Sigmoid colon (tissue), 7 donors: ENCODE measurements around the gene LEFTY2. TPM values are rescaled to one million over a fixed set of nuclear protein-coding genes. Genes with fewer than 3 reads are reported as not detected.
"Not testable (repeated sequence)": the region's sequence is repeated elsewhere in the genome, so short reads cannot be mapped to it uniquely, and the experiment has no call there.

Experiments
- DNase-seq: peaks from one replicate; pipeline ENCODE4 v3.0.0-alpha.2; 2019
- H3K27ac ChIP-seq, 4 donors: fragments of 200-600 bp; sonication (generic); one replicate each; pipeline ENCODE4 v1.5.1; 2016 to 2019; ENCODE audit warnings: mild to moderate bottlenecking in 1 of 4
- H3K27me3 ChIP-seq, 3 donors: fragments of 200-600 bp; sonication (generic); one replicate each; pipeline ENCODE4 v1.5.1; 2019; ENCODE audit warnings: mild to moderate bottlenecking in 1 of 3
- H3K36me3 ChIP-seq, 4 donors: fragments of 200-600 bp; sonication (generic); one replicate each; pipeline ENCODE4 v1.5.1; 2016 to 2019
- H3K4me1 ChIP-seq, 4 donors: fragments of 200-600 bp; sonication (generic); one replicate each; pipeline ENCODE4 v1.5.1; 2017 to 2019
- H3K4me3 ChIP-seq, 4 donors: fragments of 200-600 bp; sonication (generic); one replicate each; pipeline ENCODE4 v1.5.1; 2017 to 2019; ENCODE audit warnings: mild to moderate bottlenecking in 2 of 4, moderate library complexity in 1 of 4
- H3K9me3 ChIP-seq, 4 donors: fragments of 200-600 bp in 3 of 4; sonication (generic) in 3 of 4; one replicate each; pipeline versions ENCODE4 v1.5.1 to v1.6.1; 2013 to 2019
- EP300 ChIP-seq, 4 donors: sonication (generic); formaldehyde crosslinking; IDR thresholded peaks; one replicate each; pipeline ENCODE4 v1.6.1; 2017; ENCODE audit warnings: antibody characterized with exemption in 4 of 4
- POLR2A ChIP-seq, 2 donors: fragments of 450-650 bp; IDR thresholded peaks; one replicate each; pipeline ENCODE4 v1.6.1; 2016; ENCODE audit warnings: antibody characterized with exemption in 2 of 2, mild to moderate bottlenecking in 2 of 2, moderate library complexity in 2 of 2
- POLR2AphosphoS5 ChIP-seq, 4 donors: sonication (generic); formaldehyde crosslinking; IDR thresholded peaks; one replicate each; pipeline ENCODE4 v1.6.1; 2017; ENCODE audit warnings: antibody characterized with exemption in 4 of 4
- WGBS, 2 donors: extraction: QIAGEN DNeasy Blood & Tissue Kit; methylation state at CpG; one replicate each; pipeline ENCODE4 v1.1.7; 2013; 5-methylcytosine and 5-hydroxymethylcytosine counted together
- intact Hi-C: fragments of 100-400 bp; cut with DNase I; formaldehyde crosslinking; loops from one replicate; pipeline ENCODE4 v1.15.1; 2023
- polyA plus RNA-seq, 3 donors: library from polyadenylated mRNA; stranded (reverse); fragments of 200-250 nt; gene quantifications; one replicate each; pipeline ENCODE4 v1.2.3, GENCODE V29; 2013
- total RNA-seq, 4 donors: library from RNA; depleted of rRNA; stranded (reverse); fragments of >200 nt; gene quantifications; one replicate each; pipeline ENCODE4 v1.1.0, GENCODE V29; 2016
- TF ChIP-seq, protein P1 (sequence below), 4 experiments: fragments of 450-650 bp in 3 of 4; fragments of 200-600 bp in 1 of 4; IDR thresholded peaks; one replicate each; pipeline ENCODE4 v1.5.1; 2016 to 2019; ENCODE audit warnings: antibody characterized with exemption in 4 of 4, mild to moderate bottlenecking in 3 of 4, moderate library complexity in 2 of 4
- donor health status: healthy with polysubstance abuse.
- donor health status: Bipolar disorder and iron deficiency.
- donor health status: healthy.

Gene LEFTY2
- total and polyA plus RNA-seq, 7 donors: 0.71 to 15.6 (median 3.0) TPM; not detected in 3

DNA sequence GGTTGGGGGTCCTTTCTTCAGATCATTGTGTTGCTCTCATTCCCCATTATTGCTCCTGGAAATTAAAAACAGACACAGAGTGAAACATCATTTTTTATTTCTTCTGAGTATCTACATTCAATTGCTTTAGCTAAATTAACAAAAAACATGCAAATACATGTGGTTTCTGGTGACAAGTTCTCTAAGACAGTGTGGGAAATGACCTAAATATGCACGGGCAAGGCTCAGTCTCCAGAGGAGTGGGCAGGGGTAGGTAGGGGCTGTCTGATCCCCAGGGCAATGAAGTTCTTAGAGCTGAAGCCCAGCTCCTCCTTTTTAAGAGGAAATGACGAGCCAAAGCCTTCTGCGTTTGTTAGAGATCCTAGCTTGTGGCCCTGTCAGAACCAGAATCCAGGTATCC, 4.5 kb downstream of the LEFTY2 start:
- TF ChIP-seq POLR2A (IDR thresholded peaks at IDR 0.05) (no peak), POLR2AphosphoS5 (IDR thresholded peaks at IDR 0.05) (no peak), EP300 (IDR thresholded peaks at IDR 0.05) (no peak)
- TF ChIP-seq, protein P1, sequence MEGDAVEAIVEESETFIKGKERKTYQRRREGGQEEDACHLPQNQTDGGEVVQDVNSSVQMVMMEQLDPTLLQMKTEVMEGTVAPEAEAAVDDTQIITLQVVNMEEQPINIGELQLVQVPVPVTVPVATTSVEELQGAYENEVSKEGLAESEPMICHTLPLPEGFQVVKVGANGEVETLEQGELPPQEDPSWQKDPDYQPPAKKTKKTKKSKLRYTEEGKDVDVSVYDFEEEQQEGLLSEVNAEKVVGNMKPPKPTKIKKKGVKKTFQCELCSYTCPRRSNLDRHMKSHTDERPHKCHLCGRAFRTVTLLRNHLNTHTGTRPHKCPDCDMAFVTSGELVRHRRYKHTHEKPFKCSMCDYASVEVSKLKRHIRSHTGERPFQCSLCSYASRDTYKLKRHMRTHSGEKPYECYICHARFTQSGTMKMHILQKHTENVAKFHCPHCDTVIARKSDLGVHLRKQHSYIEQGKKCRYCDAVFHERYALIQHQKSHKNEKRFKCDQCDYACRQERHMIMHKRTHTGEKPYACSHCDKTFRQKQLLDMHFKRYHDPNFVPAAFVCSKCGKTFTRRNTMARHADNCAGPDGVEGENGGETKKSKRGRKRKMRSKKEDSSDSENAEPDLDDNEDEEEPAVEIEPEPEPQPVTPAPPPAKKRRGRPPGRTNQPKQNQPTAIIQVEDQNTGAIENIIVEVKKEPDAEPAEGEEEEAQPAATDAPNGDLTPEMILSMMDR (IDR thresholded peaks at IDR 0.05): no peak
- no peaks in the 10 kb centered on the region for H3K9me3 ChIP-seq
- no peak overlapping the region for H3K4me3 ChIP-seq
- 77 to 81% methylated on average over 3 of the region's 3 CpGs for WGBS, 2 donors
- H3K4me1 ChIP-seq: peaks cover 0 to 21% (median 10%) of the 10 kb centered on the region in 4 donors
- intact Hi-C loops: no loop called here
- H3K36me3 ChIP-seq: no peaks in the 10 kb centered on the region
- no peak overlapping the region for H3K27ac ChIP-seq
- DNase-seq: no peak
- H3K27me3 ChIP-seq: no peaks in the 10 kb centered on the region

DNA sequence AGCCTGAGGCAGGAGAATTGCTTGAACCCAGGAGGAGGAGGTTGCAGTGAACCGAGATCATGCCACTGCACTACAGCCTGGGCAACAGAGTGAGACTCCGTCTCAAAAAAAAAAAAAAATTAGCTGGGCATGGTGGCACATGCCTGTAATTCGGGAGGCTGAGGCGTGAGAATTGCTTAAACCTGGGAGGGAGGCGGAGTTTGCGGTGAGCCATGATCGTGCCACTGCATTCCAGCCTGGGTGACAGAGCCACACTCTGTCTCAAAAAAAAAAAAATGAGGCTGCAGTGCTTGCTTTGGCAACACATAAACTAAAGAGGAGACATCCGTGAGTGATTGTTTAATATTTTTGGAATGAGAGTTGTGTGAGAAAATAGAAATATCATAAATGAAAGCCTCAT, 4.9 kb downstream of the LEFTY2 start:
- H3K9me3 ChIP-seq, H3K36me3 ChIP-seq, H3K27ac ChIP-seq, H3K4me3 ChIP-seq, intact Hi-C loops, H3K27me3 ChIP-seq, DNase-seq: not testable (repeated sequence)
- 84 to 90% methylated on average over 8 of the region's 8 CpGs for WGBS, 2 donors
- H3K4me1 ChIP-seq: peaks cover 0 to 16% (median 6%) of the 10 kb centered on the region in 4 donors

DNA sequence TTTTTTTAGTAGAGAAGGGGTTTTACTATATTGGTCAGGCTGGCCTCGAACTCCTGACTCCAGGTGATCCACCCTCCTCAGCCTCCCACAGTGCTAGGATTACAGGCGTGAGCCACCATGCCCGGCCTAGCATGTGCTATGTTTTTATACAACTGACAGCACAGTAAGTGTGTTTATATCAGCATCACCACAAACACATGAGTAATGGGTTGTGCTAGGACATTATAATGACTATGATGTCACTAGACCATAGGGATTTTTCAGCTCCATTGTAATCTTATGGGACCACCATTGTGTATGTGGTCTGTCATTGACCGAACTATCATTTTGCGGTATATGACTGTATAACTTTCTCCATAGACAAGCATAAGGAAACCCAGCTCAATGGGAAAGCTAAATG, 6.3 kb downstream of the LEFTY2 start:
- Histone ChIP-seq H3K9me3 (no peaks in the 10 kb centered on the region), H3K4me3 (no peak overlapping the region), H3K36me3 (no peaks in the 10 kb centered on the region), H3K27me3 (no peaks in the 10 kb centered on the region), H3K4me1 (peaks cover 0 to 3% (median 0%) of the 10 kb centered on the region in 4 donors), H3K27ac (no peak overlapping the region)
- intact Hi-C loops: no loop called here
- DNase-seq: no peak
- WGBS, 2 donors: 89 to 94% methylated on average over 5 of the region's 5 CpGs
- TF ChIP-seq POLR2A (IDR thresholded peaks at IDR 0.05) (no peak), EP300 (IDR thresholded peaks at IDR 0.05) (no peak), POLR2AphosphoS5 (IDR thresholded peaks at IDR 0.05) (no peak)
- TF ChIP-seq, protein P1 (IDR thresholded peaks at IDR 0.05): no peak

DNA sequence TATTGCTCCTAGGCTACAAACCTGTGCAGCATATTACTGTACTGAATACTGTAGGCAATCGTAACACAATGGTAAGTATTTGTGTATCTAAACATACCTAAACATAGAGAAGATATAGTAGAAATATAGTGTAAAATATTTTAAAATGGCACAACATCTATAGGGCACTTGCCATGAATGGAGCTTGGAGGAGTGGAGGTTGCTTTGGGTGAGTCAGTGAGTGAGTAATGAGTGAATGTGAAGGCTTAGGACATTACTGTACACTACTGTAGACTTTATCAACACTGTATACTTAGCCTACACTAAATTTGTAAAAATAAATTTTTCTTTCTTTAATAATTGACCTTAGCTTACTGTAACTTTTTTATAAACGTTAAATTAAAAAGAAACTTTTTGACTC, 7.9 kb downstream of the LEFTY2 start:
- no peaks in the 10 kb centered on the region for H3K4me1 ChIP-seq
- no peak overlapping the region for H3K27ac ChIP-seq
- H3K4me3 ChIP-seq: no peak overlapping the region
- no peaks in the 10 kb centered on the region for H3K36me3 ChIP-seq
- 90 to 91% methylated on average over 2 of the region's 2 CpGs for WGBS, 2 donors
- no peak for DNase-seq
- intact Hi-C loops: no loop called here
- H3K27me3 ChIP-seq: no peaks in the 10 kb centered on the region
- TF ChIP-seq EP300 (IDR thresholded peaks at IDR 0.05): no peak
- no peak for TF ChIP-seq POLR2A (IDR thresholded peaks at IDR 0.05)
- TF ChIP-seq, protein P1 (IDR thresholded peaks at IDR 0.05): no peak
- no peak for TF ChIP-seq POLR2AphosphoS5 (IDR thresholded peaks at IDR 0.05)
- no peaks in the 10 kb centered on the region for H3K9me3 ChIP-seq

DNA sequence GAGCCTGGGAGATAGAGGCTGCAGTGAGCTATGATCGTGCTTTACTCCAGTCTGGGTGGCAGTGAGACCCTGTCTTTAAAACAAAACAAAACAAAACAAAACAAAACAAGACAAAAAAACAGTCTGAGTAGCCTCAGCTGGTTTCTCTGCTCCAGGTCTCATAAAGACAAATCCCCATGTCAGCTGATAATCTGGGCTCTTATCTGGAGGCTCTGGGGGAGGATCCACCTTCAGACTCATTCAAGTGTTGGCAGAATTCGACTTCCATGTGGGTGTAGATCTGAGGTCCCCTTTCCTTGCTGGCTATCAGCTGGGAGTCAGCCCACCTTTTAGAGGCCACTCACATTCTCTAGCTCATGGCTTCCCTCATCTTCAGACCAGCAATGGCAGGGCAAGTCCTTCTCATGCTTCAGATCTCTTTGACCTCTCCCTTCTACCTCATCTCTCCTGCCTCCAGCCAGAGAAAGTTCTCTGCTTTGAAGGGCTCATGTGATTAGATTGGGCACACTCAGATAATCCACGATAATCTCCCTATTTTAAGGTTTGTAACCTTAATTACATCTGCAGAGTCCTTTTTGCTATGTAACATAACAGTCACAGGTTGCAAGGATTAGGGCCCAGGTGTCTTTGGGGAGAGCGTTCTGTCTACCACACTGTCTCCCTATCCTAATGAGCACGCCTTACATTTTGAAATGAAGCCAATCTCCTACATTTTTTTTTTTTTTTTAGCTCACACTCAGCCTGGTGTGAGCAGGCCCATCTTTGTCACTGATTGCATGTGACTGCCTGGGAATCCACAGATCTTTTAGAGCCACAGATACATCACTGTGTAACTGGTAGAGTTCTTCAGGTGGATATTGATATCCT, 9.5 kb downstream of the LEFTY2 start:
- Histone ChIP-seq H3K27ac (no peak overlapping the region), H3K36me3 (no peaks in the 10 kb centered on the region), H3K27me3 (no peaks in the 10 kb centered on the region), H3K9me3 (no peaks in the 10 kb centered on the region), H3K4me3 (no peak overlapping the region), H3K4me1 (no peaks in the 10 kb centered on the region)
- intact Hi-C loops: no loop called here
- DNase-seq: no peak
- 88 to 89% methylated on average over 5 of the region's 5 CpGs for WGBS, 2 donors
- TF ChIP-seq EP300 (IDR thresholded peaks at IDR 0.05) (no peak), POLR2A (IDR thresholded peaks at IDR 0.05) (no peak), POLR2AphosphoS5 (IDR thresholded peaks at IDR 0.05) (no peak)
- TF ChIP-seq, protein P1 (IDR thresholded peaks at IDR 0.05): no peak
